GM21619 (cell line): ENCODE data around the gene CYTL1.
"Not testable (repeated sequence)": the region's sequence is repeated elsewhere in the genome, so short reads cannot be mapped to it uniquely, and the experiment has no call there.

Experiments
- ATAC-seq: cut with Tn5 transposase; IDR thresholded peaks from one replicate; pipeline ENCODE4 v1.9.1; 2021; ENCODE audit not compliant: unreplicated experiment

CYTL1 gene

GRCh38 chr4:5019274-5019673 lies at the start of gene CYTL1:
TSS of gene CYTL1 (minus strand) at chr4:5019458. CDS start at chr4:5019445, 13 bp downstream.
- ATAC-seq: no peak

- no peak for ATAC-seq
Measured at GRCh38 chr4:5067908-5068307, 48.6 kb upstream of the CYTL1 start.

- not testable (repeated sequence) for ATAC-seq
Measured at GRCh38 chr4:5066968-5067367, 47.7 kb upstream of the CYTL1 start.

DNA sequence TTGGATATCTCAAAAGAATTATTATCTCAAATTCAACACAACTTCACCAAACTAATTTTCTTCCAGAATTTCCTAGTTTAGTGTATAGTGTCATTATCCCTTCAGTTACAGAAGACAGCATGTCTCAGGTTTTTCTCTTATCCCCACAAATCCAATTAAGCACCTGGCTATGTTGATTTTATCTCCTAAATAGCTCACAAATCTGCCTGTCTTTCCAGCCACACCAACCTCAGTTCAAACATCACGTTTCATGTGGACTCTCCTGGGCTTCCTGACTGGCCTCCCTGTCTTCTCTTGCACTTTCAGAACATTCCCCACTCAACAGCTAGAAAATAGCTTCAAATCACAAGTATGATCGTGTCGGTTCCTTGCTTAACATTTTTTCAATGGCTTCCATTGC lies 46.8 kb upstream of the CYTL1 start:
- ATAC-seq: no peak

- no peak for ATAC-seq
Measured at GRCh38 chr4:5055411-5055810, 36.2 kb upstream of the CYTL1 start.

GRCh38 chr4:5054532-5054931 lies 35.3 kb upstream of the CYTL1 start:
- ATAC-seq: no peak

GRCh38 chr4:5052726-5053425 lies 33.6 kb upstream of the CYTL1 start:
- ATAC-seq: no peak

GRCh38 chr4:5052204-5052702 lies 33.0 kb upstream of the CYTL1 start:
- no peak for ATAC-seq

- no peak for ATAC-seq
Measured at GRCh38 chr4:5051278-5052203, 32.3 kb upstream of the CYTL1 start, which contains the start of gene STK32B. TSS of gene STK32B (plus strand) at chr4:5051480.

- no peak for ATAC-seq
Measured at GRCh38 chr4:5050520-5051277, 31.4 kb upstream of the CYTL1 start.

- ATAC-seq: no peak
Measured at GRCh38 chr4:5048721-5049120, 29.5 kb upstream of the CYTL1 start.

DNA sequence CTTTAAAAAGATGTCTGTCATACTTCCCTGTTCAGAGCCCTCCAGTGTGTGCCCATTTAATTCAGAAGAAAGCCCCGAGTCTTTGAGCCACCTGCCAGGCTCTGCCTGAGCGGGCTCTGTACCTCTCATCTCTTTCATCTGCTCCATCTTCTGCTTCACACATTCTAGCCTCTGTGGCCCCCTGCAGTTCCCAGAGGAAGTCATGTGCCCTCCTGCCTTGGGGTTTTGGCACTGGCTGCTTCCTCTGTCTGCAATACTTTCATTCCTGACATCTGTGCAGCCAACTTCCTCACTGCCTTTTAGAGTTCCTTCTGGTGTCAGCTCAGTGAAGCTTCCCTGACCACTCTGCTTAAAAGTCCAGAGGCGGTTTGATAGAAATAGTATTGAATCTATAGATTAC lies 25.8 kb upstream of the CYTL1 start:
- no peak for ATAC-seq

- no peak for ATAC-seq
Measured at GRCh38 chr4:5044341-5044740, 25.1 kb upstream of the CYTL1 start.

DNA sequence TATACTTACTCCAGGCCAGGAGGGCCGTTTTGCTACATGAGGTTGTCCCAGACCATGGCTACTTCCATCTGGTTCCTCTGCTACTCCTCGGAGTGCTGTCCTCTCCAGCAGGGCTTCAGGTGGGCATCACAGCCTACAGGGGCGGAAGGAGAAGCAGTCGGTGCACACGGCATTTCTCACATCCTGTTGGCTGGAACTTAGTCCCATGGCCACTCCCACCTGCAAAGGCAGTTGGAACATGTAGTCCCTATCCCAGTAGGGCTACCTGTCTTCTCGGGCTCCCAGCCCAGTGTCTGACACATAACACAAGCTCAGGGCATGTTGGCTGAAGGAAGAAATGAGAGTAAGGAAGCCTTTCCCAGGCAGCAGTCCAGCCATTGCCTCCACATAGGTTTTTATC lies 24.3 kb upstream of the CYTL1 start:
- ATAC-seq: no peak

GRCh38 chr4:5041699-5042098 lies 22.4 kb upstream of the CYTL1 start:
- no peak for ATAC-seq

DNA sequence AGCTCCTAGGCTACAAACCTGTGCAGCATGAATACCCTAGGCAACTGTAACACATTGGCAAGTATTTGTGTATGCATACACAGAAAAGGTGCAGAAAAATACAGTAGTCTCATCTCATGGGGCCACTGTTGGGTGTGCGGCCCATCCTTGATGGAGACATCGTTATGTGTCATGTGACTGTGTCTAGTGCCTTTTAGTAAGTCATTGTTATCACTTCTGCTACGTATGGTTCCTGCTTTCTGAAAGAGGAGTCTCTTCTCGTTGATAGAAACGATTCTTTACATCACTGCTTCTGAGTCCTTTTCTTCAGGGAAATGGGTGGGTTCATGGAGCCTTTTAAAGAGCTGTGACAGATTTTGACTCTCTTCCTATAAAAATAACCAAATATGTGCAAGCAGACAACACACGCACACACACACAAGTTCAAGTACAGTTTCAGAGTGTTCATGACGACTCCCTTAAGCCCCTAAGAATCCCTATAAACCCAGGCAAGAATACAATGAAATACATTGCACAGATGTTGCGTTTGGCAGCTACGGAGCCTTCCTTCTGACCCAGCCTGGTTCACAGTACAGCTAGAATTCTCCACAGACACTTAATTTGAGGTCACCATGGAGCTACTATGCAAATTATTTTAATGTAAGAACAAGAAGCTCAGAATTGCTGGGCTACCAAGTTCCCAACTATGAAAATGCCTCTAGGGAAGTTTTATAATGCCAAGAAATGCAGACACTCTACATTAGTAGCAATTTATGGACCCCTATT lies 21.8 kb upstream of the CYTL1 start:
- ATAC-seq: no peak

- no peak for ATAC-seq
Measured at GRCh38 chr4:5039800-5040199, 20.5 kb upstream of the CYTL1 start.

- ATAC-seq: no peak
Measured at GRCh38 chr4:5037553-5038551, 18.6 kb upstream of the CYTL1 start.

DNA sequence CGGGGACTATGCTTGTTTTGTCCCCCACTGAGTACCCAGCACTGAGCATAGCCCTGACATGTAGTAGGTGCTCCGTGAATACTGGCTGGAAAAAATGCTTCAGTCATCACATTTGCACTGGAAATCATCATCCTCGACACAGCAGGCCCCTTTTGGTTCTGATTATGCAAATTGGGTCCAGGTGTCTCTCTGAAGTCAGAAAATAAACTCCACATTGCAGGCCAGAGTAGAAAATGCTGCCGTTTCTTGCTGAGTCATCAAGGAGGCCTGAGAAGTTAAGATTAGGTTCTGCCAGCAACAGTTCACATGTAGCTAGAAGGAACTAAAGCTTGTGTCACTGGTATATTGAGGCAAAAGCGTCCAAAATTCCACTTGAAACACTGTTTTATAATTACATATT lies 17.0 kb upstream of the CYTL1 start:
- ATAC-seq: no peak
